Stimulated activated CD4-positive, alpha-beta T cell treated with anti-CD3 and anti-CD28 coated beads, Interleukin-2, amount 100 ng/mL, for 48 hours (primary cell): ENCODE data around the gene KRTAP1-4.
"Not testable (repeated sequence)": the region's sequence is repeated elsewhere in the genome, so short reads cannot be mapped to it uniquely, and the experiment has no call there.

Source experiments
- DNase-seq, 2 donors: peaks; one replicate each; pipeline ENCODE4 v3.0.0-alpha.2; 2020

Gene KRTAP1-4

GRCh38 chr17:41002814-41003213 lies 27.2 kb downstream of the KRTAP1-4 start:
- no peak for DNase-seq

DNA sequence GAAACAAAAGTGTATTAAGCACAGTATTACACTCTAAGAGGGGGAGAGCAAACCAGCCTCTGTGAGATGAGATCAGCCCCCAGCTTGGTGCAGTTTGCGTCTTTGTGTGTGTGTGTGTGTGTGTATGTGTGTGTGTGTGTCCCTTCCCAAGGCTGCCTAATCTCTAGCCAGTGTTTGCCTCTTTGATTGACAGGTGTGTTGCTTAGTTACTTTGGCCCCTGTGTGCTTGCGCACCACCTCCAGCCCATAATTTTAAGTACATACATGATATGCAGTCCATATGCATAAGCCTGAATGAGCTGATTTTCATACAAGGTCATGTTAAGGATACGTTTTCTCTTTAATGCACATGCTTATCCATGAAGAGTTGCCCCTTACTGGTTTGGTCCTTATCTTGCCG lies 28.2 kb downstream of the KRTAP1-4 start:
- DNase-seq, result no peak

DNA sequence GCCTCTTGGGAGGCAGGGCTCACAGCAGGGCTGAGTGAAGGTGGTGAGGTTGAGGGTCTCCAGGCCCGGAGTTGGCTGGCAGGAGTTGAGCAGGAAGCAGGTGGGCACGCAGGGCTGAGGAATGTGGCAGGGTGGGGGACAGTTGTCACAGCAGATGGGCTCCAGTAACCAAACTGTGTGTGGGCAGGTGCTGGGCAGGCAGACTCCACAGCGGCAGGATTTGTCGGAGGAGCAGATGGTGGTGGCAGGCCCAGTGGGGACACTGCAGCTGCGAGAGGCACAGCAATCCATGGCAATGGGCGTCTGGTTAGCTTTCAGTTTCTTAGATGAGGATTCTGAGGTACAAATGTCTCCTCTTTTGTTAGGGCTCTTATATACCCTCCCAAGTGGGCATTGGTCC lies 30.4 kb downstream of the KRTAP1-4 start, which contains the start of gene KRTAP3-2:
Gene KRTAP3-2 (minus strand): TSS at position 344 of the 400 bp plus-strand sequence. CDS start 53 bp downstream, at position 291.
- not testable (repeated sequence) for DNase-seq

DNA sequence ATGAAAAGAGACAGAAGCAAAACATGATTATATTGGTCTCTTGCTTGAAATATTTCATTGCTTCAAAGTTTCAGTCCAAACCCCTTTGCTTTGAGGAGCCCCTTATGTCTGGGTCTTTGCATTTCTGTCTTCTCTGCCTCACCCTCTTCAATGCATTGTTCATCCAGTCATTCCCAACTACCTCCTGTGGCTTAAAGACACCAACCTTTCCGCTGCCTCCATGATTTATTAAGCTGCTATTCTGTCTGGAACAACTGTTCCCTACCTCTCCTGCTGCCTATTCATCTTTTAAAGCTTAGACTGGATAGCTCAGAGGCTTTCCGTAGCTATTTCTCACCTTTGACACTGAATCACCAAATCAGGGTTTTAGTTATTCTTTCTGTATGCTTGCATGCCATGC lies 32.6 kb downstream of the KRTAP1-4 start:
- no peak for DNase-seq

- no peak for DNase-seq
Observed at GRCh38 chr17:40996829-40997228, 33.2 kb downstream of the KRTAP1-4 start.

GRCh38 chr17:40995116-40995515 lies 34.9 kb downstream of the KRTAP1-4 start:
- no peak for DNase-seq

DNA sequence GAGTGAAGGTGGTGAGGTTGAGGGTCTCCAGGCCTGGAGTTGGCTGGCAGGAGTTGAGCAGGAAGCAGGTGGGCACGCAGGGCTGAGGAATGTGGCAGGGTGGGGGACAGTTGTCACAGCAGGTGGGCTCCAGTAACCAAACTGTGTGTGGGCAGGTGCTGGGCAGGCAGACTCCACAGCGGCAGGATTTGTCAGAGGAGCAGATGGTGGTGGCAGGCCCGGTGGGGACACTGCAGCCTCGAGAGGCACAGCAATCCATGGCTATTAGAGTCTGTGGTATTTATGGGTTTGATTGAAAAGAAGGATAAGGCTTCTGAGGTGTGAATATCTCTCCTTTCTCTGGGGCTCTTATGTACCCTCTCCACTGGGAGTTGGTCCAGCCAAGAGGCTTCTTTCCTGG lies 36.2 kb downstream of the KRTAP1-4 start, which contains the start of gene KRTAP3-3:
Gene KRTAP3-3 (minus strand): TSS at position 326 of the 400 bp plus-strand sequence. CDS start 67 bp downstream, at position 259.
- no peak for DNase-seq

DNA sequence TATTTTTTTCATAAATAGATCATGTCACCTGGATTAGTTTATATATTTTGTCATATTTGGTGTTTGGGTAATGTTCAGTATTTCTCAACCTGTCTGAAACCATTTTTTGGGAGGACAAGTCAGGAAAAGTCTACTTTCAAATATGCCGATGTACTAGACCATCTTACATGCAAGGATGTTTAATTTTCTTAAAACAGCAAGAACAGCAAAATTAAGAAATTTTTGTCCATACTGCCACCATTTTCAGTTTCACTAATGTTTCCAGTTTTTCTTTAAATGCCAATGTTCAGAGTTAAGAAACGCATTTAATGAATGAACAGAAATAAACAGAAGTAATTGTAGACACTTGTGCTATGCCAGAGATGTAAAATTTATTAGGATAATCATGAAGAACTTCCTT lies 36.9 kb downstream of the KRTAP1-4 start:
- DNase-seq, result no peak

- no peak for DNase-seq
Observed at GRCh38 chr17:40992666-40993065, 37.3 kb downstream of the KRTAP1-4 start.

- no peak for DNase-seq
Observed at GRCh38 chr17:40986920-40987319, 43.1 kb downstream of the KRTAP1-4 start.

DNA sequence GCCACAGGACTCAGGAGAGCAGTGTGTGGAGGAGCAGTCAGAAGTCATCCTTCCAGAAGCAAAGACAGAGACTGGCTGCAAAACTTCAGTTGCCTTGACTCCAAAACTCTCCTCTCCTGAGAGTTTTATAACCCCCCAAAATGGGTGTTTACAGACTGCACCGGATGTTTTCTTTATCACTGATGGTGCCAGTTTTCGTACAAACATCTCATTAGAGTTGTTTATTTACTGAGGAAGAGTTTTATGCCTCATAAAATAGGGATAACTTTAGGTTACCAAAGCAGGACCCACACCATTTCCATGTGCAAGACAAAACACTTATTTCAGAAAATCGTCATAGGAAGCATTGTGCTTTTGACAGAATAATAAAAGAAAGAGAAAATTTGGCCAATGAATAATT lies 45.8 kb downstream of the KRTAP1-4 start, which contains the start of gene KRT40:
Gene KRT40 (minus strand): TSS at position 101 of the 400 bp plus-strand sequence. CDS start 53 bp downstream, at position 48.
- no peak for DNase-seq

DNA sequence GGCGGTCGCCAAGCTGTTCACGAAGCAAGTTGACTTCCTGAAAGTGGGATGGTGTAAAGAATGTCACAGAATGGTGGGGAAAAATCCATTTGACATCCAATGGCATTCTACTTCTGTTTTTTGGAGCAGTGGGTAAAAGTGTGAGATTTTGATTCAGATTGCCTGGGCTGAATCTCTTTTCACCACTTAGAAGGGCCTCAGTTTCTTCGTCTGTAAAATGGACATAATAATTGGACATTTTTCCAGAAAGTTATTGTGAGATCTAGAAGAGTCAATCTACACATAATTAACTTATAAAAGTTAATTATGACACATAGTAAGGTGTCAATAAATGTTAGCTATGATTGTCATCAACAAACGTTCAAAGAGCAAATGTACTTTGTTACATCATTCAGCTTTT lies 48.9 kb downstream of the KRTAP1-4 start:
- DNase-seq, result no peak

DNA sequence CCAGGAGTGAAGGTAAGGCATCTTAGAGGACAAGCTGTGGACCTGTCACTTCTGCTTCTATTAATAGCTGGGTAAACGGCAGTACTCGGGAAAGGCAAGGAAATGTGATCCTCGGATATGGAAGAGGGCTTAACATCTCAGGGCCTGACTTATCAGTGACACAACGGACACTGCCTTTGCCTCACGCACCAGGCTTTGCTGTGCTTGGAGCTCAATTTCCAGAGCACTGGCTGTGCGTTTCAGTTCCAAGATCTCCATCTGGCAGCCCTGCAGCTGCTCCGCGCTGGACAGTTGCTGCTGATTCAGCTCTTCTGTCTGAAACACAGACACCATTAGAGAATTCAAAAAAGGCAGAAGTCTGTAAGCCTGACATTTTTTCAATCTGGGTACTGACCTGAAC lies 49.4 kb downstream of the KRTAP1-4 start:
- DNase-seq, result no peak

GRCh38 chr17:40980117-40980516 lies 49.9 kb downstream of the KRTAP1-4 start:
- no peak for DNase-seq
